HG02588 (cell line): ENCODE data around the gene SHISAL1.

Experiments used
- ATAC-seq: cut with Tn5 transposase; IDR thresholded peaks from one replicate; pipeline ENCODE4 v1.9.1; 2021; ENCODE audit warnings: mild to moderate bottlenecking, moderate library complexity; ENCODE audit not compliant: unreplicated experiment

SHISAL1 gene

DNA sequence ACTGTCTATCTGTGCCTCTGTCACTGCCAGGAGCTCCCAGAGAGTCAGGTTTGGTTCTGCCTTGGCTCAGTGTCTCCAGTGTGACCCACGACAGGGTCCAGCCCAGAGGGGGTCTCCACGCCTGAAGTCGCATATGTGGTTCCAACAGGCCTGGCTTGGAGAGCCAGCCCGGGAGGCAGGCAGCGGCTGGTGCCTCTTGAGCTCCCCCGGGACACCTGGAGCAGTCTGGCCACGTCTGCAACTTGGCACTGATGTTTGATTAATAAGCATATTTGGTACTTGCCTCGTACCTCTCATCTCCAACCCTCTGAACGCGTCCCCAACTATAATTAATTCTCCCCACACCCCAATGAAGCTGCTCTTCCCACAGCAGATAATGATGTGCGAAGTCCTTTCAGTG, 31.7 kb upstream of the SHISAL1 start:
- no peak for ATAC-seq

DNA sequence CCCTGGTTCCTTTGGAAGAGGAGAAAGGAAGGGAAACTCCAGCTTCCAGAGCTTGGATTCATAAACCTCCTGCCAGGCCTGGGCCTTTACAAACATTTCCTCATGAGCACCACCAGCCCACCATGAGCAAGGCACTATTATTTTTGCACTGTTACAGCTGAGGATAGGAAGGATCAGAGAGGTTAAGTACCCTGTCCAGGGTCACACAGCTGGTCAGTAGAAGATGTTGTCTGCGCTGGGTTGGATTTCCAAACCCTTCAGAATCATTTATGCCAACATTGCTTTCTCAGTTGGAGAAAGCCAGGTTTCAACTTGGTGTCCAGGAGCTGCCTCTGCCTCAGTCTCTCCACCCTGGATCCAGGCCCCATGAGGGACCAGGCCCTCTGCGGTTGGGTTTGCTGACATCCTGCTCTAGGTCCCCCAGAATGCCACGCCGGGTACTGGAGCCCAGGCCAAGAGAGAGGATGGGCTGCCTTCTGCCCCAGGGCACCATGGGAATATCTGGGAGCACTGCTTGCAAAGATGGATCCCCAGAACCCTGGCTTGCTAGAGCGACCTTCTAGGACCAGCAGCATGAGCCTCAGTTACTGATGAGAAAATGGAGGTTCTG, 29.7 kb upstream of the SHISAL1 start:
- no peak for ATAC-seq

DNA sequence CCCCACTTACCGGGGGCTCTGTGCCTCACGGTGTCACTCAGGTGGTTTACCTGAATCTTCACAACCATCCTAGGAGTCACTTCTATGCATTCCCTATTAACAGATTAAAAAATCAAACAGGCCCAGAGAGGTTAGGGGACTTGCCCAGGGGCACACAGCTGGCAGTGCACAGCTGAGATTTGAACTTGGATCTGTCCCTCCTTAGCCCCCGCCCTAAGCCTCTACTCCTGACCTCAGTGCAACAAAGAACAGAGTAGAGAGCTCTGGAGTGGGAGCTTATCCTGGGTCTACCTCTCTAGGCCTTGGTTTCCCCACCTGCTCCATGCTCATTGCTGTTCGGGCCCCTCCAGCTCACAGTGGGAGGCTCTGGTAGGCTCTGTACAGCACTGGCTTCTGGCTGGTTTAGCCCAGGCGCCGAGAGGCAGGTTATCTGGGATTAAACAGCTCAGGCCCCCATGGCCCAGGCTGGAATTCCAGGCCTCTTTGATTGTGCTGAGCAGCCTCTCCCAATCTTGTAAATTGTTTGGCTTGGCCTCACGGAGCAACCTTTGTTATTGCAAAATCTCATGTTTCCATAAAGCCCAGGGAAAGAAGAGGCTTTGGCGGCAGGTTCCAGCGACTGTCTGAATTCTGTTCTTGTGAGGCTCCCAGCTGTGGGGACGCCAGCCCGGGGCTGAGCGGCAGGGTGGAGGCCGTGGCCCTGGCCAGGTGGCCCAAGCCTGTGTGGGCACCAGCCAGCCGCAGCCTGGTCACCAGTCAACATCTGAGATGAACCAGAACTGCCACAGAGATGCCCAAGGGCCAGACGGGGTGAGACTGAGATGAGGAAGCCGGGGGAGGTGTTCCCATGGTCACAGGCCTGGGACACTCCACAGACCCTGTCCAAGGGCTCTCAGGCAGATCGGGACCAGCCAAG, 28.9 kb upstream of the SHISAL1 start:
- ATAC-seq, result no peak

DNA sequence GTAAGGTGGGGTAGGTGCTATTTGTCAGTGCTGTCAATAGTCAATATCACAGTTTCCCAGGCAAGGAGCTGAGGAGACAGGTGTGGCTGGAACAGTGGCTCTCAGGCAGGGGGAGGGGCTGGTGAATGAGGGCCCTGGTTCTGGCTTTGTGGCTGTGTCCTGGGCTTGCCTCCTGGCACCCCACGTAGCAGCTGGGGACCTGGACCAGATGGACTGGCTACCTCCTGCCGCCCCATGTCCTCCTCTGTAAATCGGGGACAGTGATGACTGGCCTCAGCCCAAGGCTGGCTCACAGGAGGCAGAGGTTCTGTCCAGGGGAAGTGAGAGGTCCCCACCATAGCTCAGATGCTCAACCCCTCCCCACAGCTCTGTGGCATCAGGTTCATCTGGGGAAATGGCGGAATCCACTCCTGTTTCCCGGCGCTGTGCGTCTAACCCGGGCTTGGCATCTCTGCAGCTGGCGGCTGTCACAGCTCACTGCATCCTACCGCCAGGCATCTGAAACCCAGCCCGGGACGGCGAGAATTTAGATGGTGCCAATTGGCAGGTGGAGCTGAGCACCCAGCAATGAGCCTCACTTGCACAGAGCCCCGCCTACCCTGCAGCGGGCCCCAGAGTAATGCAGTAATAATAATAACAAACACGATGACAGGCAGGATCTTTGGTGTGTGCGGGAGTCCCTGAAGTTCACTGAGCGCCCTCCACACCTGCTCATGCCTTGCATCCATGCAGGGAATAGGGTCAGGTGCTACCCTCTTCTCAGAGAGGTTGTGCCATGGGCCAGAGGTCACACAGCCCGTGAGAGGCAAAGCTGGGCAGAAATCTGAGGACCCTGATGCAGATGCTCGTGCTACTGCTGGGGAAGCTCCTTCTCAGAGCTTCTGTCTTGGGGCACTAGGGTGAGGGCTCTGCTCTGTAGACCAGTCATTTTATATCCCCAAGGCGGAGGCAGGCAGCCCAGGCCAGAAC, 27.8 kb upstream of the SHISAL1 start:
- ATAC-seq, result no peak

DNA sequence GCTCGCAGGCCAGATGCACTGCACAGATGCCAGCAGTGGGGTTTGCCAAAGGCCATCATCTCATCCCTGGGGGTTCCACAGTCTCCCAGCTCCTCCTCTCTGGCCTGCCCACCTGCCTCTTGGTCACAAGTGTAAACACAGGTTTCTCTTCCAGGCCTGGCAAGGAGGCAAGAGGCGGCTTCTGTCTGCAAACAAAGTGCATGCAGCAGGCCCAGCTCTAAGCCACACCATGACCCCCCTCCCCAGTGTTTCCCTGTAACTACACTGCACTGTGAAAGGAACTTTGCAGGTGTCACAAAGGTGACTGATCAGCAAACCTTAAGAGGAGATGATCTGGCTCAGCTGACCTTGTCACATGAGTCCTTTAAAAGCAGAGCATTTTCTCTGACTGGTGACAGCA, 26.2 kb upstream of the SHISAL1 start:
- no peak for ATAC-seq

DNA sequence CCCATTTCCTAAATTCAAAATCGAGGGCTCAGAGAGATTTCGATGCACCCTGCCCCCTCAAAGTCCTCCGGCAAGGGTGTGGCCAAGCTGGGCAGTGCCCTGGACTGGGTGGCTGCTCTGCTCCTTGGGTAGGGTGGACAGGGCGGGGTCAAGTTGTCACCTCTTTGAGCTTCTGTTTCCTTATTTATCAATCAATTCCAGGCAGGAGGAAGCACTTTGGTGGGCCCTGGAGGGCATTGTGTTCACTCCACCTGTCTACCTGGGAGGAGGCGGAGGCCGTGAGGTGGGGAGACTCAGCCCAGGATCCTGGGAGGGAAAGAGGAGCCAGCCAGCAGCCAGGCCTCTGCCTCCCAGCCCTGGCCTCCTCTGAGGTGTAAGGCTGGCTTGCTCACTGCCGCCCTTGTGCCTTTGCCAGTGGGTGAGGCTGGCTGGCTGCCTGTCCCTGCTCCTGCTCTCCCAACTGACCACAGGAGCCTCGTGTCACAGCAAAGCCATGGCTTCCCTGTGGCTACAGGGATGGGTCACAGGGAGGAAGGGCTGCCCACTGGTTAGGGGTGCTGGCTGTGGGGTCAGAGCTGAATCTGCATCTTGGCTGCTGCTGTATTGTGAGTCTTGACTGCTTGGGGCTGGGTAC, 25.5 kb upstream of the SHISAL1 start:
- ATAC-seq, result no peak

DNA sequence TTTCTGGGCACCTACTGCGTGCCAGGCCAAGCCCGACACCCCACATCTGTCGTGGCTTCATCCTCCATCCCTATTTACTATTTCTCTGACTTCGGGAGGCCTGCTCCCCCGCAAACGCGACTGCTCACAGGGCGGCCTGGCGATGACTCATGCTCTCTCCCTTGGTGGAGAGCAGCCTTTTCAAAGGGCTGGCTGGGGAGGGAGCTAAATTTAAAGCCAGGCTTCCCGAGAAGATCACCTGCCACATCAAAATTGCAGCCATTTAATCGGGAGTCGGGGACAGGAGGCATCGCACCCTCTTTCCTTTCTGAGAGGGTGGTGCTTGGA, 24.9 kb upstream of the SHISAL1 start:
- no peak for ATAC-seq

DNA sequence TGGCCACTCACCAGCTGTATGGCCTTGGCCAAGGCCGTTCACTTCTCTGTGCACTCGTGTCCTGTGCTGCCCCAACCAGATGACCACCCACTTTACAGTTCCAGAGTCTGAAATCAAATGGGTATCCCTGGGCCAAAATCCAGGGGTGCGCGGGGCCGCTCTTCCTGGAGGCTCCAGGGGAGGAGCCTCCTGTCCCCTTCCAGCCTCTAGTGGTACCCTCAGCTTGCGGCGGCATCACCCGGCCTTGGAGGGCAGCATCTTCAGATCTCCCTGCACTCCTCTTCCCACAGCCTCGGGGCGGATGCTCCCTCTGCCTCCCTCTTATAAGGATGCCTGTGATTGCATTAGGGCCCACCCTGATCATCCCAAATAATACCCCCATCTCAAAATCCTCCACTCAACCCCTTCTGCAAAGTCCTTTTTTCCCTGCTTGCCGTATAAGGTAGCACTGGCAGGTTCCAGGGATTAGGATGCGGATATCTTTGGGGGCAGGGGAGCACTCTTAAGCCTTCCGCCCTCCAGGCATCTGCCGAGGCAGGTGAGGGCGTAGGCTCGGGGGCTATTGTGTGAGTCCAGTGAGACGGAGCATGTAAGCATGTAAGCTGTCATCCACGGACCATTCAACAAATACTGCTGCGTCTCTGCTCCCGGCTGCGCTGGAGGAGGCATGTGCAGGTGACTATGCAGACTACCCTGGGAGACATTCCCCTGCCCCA, 24.4 kb upstream of the SHISAL1 start:
- ATAC-seq, result no peak

DNA sequence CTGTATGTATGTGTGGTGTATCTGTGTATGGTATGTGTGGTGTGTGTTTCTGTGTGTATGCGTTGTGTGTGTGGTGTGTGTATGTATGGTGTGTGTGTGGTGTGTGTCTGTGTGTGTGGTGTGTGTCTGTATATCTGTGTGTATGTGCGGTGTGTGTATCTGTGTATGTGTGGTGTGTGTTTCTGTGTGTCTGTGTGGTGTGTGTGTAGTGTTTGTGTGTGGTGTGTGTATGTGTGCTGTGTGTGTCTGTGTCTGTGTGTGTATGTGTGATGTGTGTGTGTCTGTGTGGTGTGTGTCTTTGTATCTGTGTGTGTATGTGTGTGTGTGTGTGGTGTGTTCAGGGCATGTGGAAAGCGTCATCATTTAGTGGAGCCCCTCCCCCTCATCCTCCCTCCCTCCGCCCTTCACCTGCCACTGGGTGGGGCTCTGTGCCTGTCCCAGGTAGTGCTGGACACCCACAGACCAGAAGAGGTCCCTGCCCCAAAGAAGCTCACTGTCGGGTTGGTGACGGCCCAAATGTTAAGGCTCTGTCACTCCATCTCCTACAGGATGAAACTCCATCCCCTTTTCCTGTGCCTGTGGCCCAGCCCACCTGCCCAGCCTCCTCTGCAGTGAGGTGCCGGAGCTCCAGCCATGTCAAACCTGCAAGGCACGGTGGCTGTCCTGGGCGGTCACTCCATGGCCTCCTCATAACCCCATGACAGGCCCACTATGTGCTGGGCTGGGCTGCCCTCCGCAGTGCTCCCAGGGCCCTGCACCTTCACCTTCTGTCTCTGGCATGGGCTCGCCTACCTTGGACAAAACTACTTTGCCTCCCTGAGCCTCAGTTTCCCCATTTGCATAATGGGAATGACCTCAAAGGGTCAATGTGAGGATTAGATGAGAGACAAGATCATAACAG, 23.4 kb upstream of the SHISAL1 start:
- no peak for ATAC-seq

DNA sequence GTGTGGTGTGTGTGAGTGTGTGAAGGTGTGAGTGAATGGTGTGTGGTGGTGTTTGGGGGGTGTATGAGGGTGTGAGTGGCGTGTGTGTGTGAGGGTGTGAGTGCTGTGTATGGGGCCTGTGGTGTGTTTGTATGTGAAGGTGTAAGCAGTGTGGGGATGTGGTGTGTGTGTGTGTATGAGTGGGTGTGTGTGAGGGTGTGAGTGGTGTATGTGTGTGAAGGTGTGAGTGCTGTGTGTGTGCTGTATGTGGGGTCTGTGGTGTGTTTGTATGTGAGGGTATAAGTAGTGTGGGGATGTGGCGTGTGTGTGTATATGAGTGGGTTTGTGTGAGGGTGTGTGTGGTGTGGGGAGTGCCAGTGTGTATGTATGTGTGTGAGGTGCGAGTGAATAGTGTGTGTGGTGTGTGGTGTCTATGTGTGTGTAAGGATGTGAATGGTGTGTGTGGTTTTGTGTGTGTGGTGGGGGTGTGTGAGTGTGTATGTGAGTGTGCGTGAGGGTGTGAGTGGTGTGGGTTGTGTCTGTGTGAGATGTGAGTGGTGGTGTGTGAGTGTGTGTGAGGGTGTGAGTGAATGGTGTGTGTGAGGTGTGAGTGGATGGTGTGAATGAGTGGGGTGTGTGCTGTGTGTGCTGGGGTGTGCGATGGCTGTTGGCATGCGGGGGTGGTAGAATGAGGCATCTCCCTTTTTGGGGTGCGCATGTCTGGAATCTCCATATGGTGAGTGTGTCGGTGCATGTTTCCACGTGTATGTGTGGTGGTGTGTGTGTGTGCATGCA, 22.5 kb upstream of the SHISAL1 start:
- ATAC-seq, result no peak

DNA sequence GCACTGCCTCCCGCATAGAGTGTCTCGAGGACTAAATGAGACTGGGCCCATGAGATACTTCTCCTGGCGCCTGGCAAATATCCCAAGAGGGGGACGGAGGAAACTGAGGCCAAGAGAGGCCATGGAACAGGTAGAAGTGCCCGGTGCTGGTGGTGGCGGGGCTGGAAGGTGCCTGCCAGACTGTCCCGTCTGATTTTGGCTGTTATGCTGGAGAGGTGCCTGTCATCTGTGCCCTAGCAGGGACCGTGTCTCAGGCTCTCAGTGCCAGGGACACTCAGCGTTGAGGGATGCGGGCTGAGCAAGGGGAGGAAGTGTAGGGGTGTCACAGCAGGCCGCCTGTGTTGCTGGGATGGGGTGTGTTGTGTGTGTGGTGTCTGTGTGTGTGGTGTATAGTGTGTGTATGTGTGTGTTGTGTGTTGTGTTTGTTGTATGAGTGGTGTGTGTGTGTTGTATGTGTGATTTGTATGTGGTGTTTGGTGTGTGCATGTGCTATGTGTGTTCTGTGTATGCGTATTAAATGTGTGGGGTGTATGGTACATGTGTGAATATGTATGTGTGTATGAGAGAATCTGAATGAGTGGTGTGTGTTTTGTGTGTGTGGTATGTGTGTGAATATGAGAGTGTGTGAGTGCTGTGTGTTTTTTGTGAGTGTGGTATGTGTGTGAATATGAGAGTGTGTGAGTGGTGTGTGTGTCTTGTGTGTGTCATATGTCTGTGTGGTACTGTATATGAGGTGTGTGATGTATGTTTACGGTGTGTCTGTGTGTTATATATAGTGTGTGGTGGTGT, 21.3 kb upstream of the SHISAL1 start:
- ATAC-seq, result no peak

DNA sequence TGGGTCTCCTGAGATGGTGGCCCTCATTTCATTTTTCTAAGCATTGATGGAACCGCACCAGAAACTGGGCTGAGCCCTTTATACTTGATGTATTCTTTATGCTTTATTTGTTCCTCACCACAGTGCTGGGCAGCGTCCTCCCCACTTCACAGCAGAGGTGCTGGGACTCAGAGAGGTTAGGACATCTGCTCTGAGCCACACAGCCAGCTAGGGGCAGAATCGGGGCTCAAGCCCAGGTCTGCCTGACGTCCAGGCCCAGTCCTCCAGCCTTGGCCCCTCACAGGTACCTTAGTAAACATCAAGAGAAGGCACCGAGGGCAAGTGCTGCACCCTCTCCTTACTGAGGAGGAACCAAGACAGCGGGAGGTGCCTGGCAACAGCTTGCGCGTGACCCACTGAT, 20.2 kb upstream of the SHISAL1 start:
- no peak for ATAC-seq

DNA sequence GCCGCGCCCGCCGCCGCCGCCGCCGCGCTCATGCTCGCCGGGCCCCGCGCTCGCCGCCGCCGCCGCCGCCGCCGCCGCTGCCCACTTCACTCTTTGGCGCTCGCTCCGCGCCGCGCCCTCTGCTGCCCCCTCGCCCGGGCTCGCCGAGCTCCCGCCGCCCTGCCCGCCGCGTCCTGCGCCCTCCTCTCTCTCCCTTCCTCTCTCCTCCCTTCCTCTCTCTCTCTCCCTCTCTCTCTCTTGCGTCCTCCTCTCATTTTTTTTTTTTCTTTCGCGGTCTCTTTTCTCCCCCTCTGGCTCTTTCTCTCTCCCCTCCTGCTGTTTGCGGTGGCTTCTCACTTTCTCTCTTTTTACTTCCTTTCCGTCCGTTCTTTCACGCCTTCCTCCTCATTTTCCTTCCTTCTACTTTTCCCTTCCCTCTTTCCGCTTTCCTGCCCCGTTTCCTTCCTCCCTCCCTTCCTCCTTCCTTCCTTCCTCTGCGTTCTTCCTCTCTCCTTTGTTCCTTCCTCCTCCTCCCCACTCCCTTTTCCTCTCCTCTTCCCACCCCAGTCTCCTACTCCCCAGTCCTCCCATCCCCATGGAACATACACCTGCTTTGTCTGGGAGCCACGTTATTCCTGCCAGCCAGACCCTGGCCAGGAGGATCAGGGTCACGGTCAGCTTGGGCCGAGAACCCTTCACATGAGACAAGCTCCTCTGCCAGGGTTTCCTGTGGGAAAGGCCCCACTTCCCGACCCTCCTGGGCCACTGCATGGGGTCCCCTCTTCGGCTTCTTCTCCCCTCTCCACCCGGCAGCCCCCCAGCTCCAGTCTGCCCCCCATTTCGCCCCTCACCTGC, 19.3 kb upstream of the SHISAL1 start:
- no peak for ATAC-seq

DNA sequence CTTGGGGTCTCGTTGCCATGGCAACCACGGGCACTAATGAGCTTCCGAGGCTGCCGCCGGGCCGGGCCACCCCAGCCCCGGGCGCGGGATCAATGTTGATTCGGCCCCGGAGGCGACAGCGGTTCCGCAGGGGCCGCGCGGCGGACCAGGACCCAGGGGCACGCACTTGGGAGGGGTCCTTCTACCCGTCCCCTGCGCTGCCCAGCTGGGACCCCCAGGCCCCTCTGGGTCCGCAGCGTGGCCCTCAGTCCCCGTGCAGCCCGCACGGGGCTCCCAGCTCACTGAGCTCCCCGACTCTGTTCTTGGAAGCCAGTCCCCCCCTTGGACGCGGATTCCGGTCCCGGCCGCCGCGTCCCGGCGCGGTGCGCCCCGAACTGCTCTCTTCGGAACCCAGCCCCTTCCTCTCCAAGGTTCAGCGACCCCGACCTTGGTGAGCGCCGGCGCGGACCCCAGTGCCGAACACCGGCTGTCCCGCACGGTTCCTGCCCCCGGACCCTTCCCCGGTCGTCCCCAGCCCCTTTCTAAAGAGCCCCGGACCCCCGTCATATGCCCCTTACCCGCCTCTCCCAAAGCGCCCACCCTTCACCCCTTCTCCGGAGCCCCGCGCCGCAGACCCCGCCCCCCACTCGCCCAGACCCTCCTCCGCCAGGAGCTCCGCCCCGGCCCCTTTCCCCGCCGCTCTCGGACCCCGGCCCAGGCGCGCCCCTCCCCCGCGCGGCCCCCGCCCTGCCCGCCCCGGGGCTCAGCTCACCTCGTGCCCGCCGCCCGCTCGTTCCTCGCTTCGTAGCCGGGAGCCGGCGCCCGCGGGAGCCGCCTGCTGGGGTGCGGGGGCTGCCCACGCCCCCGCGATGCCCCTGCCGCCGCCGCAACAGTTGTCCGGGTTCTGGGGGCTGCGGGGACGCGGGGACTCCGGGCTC, 18.3 kb upstream of the SHISAL1 start:
- no peak for ATAC-seq

DNA sequence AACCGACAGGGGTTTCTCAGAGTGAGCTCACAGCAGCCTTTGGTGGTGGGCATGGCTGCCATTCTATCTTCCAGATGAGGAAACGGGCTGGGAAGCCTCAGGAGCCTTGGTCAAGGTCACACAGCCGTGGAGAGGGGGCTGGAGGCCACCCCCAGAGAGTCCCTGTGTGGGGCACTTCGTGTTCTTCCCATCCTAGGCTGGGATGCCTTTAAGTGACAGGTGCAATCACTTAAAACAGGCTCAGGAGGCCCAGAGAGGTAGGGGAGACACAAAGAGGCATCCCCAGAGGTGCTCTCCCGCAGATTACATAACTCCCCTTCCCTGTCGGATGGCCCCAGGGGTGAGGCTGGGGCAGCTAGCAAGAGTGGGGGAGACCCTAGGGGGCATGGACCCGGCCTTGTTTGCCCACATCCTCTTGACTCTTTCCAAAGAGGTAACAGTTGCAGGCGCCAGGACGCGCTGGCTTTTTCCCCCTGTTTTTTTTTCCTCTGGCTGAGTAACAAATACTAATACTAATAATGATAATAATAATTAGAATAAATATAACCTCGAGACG, 17.5 kb upstream of the SHISAL1 start:
- ATAC-seq, result no peak
